Limb (tissue), 2 donors: ENCODE results near the gene TBC1D10A.

Experiments
- DNase-seq, 2 donors: peaks; one replicate each; pipeline ENCODE4 v3.0.0-alpha.2; 2016; ENCODE audit errors: extremely low spot score in 2 of 2

The TBC1D10A gene, protein sequence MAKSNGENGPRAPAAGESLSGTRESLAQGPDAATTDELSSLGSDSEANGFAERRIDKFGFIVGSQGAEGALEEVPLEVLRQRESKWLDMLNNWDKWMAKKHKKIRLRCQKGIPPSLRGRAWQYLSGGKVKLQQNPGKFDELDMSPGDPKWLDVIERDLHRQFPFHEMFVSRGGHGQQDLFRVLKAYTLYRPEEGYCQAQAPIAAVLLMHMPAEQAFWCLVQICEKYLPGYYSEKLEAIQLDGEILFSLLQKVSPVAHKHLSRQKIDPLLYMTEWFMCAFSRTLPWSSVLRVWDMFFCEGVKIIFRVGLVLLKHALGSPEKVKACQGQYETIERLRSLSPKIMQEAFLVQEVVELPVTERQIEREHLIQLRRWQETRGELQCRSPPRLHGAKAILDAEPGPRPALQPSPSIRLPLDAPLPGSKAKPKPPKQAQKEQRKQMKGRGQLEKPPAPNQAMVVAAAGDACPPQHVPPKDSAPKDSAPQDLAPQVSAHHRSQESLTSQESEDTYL

DNA sequence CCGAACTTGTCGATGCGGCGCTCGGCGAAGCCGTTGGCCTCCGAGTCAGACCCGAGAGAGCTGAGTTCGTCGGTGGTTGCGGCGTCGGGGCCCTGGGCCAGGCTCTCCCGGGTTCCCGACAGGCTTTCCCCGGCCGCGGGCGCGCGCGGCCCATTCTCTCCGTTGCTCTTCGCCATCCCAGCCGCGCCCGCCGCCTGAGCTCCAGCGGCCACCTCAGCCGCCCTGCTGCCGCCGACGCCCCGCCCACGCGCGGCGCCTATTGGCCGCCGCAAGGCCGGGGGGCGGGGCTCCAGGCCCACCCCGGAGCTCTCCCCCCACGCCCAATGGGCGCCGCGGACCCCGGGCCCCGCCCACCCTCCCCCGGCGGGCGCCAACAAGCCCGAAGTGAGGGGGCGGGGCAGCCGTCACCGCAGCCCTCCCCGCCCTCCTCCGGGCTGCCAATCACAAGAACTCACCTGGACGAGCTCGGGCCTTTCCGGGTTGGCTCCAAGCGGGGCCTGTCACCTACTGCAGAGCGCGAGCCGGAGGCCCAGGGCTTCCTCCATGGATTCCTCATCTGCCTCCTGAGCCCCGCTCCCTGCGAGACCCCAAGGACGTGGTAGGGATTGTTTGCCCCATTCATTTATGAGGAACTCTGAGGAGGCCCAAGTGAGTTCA, at the start of gene TBC1D10A:
TBC1D10A (minus strand) TSS at position 236 of the 657 bp plus-strand sequence; CDS start at position 176, 60 bp downstream.
- peak; percentile 93 to 95 for DNase-seq

GRCh38 chr22:30375312-30375849, 48.6 kb upstream of the TBC1D10A start:
- DNase-seq: no peak

DNA sequence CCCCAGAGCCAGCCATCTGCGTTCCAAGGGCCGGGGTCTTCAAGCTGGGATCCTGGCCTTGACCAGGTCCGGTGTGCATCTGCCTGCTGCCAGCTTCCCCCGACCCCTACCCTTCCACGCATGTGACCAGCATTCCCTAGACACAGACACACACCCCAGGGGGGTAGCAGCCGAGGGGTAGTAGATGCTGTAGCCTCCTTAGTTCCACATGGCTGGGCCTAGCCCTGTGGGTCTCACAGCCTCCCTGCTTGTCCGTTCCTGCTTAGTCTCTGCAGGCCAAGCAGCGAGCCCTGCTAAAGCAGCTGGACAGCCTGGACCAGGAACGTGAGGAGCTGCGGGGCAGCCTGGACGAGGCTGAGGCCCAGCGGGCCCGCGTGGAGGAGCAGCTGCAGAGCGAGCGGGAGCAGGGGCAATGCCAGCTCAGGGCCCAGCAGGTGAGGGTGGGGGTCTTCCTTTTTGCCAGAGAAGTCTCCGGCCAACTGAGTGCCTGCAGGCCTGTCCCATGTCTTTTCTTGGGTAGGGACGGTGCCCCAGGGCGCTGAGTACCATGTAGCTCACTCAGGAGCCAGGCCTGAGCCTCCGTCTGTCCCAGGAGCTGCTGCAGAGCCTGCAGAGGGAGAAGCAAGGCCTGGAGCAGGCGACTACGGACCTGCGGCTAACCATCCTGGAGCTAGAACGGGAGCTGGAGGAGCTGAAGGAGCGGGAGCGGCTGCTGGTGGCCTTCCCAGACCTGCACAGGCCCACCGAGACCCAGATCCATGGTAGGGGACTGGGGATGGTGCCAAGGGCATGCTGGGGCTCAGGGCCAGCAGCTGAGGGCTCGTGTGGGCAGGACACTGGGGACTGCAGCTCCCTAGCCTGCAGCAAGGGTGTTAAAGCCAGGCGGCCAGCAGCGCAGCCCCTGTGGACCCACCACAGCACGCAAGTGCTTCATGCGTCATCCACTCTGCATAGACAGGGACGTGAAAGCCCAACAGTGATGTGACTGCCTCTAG, 46.9 kb upstream of the TBC1D10A start:
- peak in 1 of 2 donors; percentile 25 for DNase-seq

GRCh38 chr22:30372915-30373314, 46.2 kb upstream of the TBC1D10A start:
- DNase-seq: no peak

GRCh38 chr22:30371981-30372380, 45.2 kb upstream of the TBC1D10A start:
- no peak for DNase-seq

- DNase-seq: no peak
These were observed 44.6 kb upstream of the TBC1D10A start for GRCh38 chr22:30371321-30371720.

DNA sequence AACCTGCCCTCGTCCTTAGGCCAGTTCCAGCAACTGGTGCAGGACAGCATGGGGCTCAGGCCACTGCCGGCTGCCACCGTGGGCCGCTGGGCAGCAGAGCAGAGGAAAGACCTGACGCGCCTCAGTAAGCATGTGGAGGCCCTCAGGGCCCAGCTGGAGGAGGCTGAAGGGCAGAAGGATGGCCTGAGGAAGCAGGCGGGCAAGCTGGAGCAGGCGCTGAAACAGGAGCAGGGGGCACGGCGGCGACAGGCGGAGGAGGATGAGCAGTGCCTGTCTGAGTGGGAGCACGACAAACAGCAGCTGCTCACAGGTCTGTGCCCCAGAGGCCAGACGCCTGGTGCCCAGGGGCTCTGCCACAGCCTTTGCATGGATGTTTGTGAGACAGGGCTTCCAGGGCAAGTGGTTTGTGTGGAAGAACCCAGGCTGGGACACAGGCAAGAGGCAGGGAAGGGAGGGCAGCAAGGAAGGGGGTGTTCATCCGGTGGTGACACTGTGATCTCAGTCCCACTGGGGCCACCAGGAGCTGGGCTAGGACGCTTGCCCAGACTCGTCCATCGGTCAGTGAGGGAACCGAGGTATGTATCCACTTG, 44.0 kb upstream of the TBC1D10A start:
- DNase-seq: no peak

DNA sequence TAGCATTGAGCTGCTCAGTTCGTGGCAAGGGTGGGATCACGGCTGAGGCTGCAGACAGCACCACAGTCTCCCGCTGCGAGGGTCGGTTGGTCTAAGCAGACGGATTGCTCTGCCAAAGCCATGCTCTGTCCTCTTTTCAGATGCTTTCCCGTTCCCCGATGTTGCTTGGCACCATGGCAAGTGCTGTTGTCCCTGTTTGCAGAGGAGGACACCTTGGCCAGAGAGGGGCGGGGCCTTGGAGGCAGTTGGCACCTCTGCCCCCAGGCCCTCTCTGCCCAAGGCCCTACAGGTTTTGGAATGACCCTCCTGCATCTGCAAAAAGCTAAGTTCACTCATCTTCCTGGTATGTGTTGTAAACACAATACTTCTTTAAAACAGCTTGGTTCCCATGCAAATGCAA, 41.7 kb upstream of the TBC1D10A start:
- DNase-seq: no peak

DNA sequence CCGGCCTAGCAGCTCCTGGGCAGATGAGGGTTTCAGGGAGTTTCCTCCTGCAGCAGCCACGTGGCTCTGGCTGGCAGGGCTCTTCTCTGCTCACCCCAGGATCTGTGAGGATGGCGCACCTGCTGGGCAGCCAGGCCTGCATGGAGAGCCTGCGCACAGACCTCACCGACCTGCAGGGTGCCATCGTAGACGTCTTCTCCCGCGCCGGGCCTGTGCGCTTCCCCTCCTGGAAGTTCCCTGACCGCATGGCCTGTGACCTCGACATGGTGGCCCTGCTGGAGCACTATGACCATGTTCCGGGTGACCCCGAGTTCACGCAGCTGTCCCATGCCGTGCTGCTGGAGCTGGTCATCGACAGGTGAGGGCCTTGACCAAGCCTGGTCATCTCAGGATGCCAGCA, 39.1 kb upstream of the TBC1D10A start:
- DNase-seq: no peak

DNA sequence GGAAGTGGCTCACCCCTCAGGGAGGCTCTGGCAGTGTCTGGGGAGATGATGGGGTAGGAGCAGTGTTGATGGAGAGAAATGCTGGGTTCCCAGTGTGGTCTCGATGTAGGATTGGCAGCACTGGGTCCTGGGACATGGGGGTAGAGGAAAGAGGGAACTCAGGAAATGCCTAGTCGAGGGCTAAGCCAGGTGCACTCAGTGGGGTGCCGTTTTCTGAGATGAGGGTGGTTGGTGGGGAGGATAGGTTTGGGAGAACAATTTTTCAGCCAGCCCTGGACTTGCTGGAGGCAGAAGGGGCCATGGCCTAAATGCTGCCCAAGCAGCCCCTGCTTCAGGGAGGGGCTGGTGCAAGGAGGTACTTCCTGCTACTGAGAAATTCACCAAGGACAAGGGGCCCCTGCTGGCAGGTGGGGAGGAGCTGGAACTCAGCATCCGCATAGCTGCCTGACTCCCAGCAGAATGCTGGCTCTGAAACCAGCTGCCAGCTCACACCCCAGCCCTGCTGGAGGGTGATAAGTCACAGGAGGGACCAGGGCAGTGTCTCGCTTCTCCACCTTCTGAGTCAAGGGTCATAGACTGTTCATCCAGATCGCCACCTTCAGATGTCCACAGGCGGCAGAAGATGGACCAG, 36.0 kb upstream of the TBC1D10A start:
- no peak for DNase-seq

DNA sequence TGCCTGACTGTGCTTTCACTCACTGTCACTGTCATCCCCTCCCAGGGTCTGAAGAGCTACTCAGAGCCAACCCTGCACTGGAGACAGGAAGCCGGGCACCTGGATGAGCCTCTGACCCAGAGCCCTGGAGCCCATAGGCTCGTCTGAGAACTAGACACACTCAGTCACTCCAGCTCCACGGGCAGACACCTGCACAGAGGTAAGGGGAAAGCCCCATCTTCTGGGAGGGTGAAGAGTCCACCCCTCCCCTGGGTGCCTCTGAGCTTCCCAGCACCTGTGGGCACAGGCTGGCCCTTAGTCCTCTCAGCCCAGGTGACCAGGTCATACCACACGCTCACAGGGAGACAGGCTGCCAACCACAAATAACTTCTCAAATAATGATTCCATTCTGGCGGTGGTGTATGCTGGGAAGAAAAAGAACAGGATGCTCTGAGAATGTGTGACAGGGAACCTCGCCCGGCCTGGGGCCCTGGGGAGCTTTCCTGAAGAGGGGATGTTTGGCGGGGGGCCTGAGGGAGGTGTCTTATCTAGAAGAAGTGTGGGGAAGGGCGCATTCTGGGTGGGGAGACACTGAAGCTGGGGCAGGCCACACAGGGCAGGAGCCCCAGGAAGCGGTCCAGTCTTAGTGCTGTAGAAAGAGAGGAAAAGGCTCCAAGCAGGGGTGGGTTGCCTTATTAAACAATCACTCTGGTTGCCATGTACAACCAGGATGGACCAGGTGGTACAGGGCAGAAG, 35.3 kb upstream of the TBC1D10A start:
- no peak for DNase-seq

- no peak for DNase-seq
These were observed 31.8 kb upstream of the TBC1D10A start for GRCh38 chr22:30358541-30358940.

GRCh38 chr22:30357650-30358215, 31.0 kb upstream of the TBC1D10A start:
- no peak for DNase-seq

GRCh38 chr22:30357236-30357570, 30.5 kb upstream of the TBC1D10A start:
- DNase-seq: no peak

GRCh38 chr22:30356449-30357235, 29.9 kb upstream of the TBC1D10A start, which contains the start of the genes CCDC157 and SF3A1:
Gene CCDC157, plus strand, starts transcription at chr22:30357007. Its CDS starts 8,994 bp downstream, at chr22:30366001.
Gene SF3A1, minus strand, starts transcription at chr22:30356894. Its CDS starts 102 bp downstream, at chr22:30356792.
- peak; percentile 93 to 94 for DNase-seq

DNA sequence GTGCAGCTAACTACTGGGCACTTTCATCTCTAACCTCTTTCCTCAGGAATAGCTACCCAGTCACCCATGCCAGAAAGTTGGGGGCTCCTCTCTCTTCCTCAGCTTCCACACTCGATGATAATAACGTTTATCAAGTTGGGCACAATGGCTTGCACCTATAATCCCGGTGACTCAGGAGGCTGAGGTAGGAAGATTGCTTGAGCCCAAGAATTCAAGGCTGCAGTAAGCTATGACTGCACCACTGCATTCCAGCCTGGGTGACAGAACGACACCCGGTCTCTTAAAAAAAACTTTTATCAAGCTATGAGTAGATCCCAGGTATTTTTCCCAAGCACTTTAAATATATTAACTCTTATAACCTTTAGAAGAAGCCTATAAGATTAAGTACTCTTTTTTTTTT, 27.9 kb upstream of the TBC1D10A start:
- no peak for DNase-seq

DNA sequence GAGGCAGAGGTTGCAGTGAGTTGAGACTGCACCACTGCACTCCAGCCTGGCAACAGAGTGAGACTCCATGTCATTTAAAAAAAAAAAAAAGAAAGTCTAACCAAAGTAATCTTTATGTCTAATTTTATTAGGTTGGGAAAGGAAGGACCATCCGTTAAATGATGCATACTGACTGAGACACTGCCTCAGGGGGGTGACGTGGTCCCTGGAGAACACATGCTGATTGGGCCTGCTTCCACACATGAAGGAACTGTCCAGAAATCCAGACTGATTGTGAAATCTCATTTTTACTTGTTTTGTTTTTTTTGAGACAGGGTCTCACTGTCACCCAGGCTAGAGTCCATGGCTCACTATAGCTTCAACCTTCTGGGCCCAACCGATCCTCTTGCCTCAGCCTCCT, 24.5 kb upstream of the TBC1D10A start:
- DNase-seq: no peak

DNA sequence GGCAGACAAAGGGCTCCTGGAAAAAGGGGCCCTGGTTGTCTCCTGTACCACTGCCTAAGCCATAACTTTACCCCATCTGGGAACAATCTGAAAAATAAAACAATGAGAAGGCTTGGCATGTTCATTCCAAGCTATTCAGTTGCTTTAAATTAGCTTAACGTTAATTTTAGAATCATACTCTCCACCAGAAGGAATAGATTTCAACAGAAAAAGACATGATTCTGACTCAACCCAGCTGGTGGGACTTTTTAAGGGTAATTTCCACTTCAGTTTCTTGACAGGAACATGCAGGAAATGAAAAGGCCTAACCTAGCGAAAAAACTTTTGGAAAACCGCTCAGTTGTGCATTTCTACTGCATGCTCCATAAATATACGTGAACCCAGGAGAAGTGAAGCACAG, 22.1 kb upstream of the TBC1D10A start:
- no peak for DNase-seq
